Activated T-helper 17 cell treated with anti-CD3 and anti-CD28 coated beads, Interleukin-2, amount 50 U/mL, for 72 hours (primary cell): Measurements from ENCODE around the gene MAP2K6. TPM values are rescaled to one million over a fixed set of nuclear protein-coding genes. Genes with fewer than 3 reads are reported as not detected.

Source experiments
- ATAC-seq: fragments of 150-1000 bp; cut with Tn5 transposase; replicated peaks from 2 replicates; pipeline ENCODE4 v1.10.0; 2021; ENCODE audit warnings: mild to moderate bottlenecking, moderate library complexity
- H3K27ac Mint-ChIP-seq: one replicate; pipeline ENCODE4 v1.8.0; 2022; ENCODE audit warnings: mixed read lengths
- H3K27me3 Mint-ChIP-seq: one replicate; pipeline ENCODE4 v1.8.0; 2022; ENCODE audit warnings: mixed read lengths
- H3K36me3 Mint-ChIP-seq: one replicate; pipeline ENCODE4 v1.8.0; 2022; ENCODE audit warnings: low read depth, mild to moderate bottlenecking, mixed read lengths
- H3K4me1 Mint-ChIP-seq: one replicate; pipeline ENCODE4 v1.8.0; 2022; ENCODE audit warnings: mixed read lengths
- H3K4me3 Mint-ChIP-seq: one replicate; pipeline ENCODE4 v1.8.0; 2022; ENCODE audit warnings: mild to moderate bottlenecking, mixed read lengths
- H3K9me3 Mint-ChIP-seq: one replicate; pipeline ENCODE4 v1.8.0; 2022; ENCODE audit warnings: mixed read lengths
- total RNA-seq, 2 donors: library from RNA; stranded (reverse); gene quantifications; one replicate each; pipeline ENCODE4 v1.2.3, GENCODE V29; 2022

Gene MAP2K6
- total RNA-seq, 2 donors from 2014 or later, result 2.4 to 3.9 TPM

DNA sequence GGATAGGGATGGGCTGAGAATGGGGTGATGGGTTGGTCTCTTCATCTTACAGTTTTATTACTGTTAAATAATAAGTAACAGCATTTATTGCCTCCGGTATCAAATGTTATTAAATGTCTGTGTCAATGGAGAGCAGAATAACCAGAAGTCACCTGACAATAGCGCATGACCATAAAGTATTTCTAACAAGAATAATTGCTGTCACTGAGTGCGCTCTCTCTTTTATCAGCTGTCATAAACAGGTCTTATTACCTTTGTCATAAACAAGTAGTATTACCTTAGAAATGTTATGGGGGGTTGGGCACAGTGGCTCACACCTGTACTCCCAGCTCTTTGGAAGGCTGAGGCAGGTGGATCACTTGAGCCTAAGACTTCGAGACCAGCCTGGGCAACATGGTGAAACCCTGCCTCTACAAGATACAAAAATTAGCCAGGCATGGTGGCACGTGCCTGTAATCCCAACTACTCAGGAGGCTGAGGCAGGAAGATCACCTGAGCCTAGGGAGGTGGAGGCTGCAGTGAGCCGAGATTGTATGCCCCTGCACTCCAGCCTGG lies 120.6 kb downstream of the MAP2K6 start:
- Mint-ChIP-seq H3K4me1 (no peaks in the 10 kb centered on the region), H3K4me3 (no peak overlapping the region), H3K27ac (no peak overlapping the region), H3K9me3 (no peaks in the 10 kb centered on the region), H3K36me3 (peaks cover 56% of the 10 kb centered on the region), H3K27me3 (no peaks in the 10 kb centered on the region)
- ATAC-seq, result no peak

DNA sequence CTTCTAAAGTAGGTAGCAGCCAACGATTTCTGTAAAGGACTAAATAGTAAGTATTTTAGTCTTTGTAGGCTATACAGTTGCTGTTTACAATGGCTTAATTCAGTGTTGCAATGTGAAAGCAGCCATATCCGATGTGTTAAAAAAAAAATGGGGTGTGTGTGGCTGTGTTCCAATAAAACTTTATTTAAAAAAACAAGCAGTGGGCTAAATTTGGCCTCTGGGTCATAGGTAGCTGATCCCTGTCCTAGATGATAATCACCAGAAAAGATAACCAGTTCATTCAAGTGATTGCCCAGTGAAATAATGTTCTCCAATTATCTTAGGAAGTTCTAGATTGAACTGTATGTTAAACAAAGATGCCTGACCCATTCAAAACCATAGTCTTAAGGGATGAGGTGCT lies 124.3 kb downstream of the MAP2K6 start:
- no peak for ATAC-seq
- Mint-ChIP-seq H3K36me3 (peaks cover 61% of the 10 kb centered on the region), H3K27ac (peak overlapping the region; percentile 33)

DNA sequence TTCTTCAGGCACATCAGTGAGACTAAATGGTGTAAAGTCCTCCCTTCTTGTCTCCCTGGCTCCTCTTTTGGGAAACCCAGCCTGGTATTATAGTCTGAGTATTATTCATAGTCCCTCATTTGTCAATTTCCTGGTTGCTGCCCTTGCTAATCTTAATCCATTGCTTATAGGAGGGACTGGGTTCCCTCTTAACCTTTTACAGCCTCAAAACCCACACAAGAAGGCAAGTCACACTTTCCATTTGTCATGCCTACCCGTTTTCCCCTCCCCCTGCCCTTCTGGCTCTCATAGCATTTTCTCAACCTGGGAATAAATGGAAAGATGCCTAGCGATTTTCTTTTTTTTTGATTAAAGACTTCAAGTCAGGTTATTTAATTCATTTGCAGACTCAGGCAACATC lies 124.8 kb downstream of the MAP2K6 start:
- Mint-ChIP-seq H3K36me3 (peaks cover 56% of the 10 kb centered on the region), H3K4me3 (no peak overlapping the region)
- ATAC-seq, result peak; percentile 47

More for the DNA sequence above, 124.3 kb downstream of the MAP2K6 start:
- Mint-ChIP-seq H3K4me1 (no peaks in the 10 kb centered on the region), H3K9me3 (no peaks in the 10 kb centered on the region), H3K4me3 (no peak overlapping the region), H3K27me3 (no peaks in the 10 kb centered on the region)

DNA sequence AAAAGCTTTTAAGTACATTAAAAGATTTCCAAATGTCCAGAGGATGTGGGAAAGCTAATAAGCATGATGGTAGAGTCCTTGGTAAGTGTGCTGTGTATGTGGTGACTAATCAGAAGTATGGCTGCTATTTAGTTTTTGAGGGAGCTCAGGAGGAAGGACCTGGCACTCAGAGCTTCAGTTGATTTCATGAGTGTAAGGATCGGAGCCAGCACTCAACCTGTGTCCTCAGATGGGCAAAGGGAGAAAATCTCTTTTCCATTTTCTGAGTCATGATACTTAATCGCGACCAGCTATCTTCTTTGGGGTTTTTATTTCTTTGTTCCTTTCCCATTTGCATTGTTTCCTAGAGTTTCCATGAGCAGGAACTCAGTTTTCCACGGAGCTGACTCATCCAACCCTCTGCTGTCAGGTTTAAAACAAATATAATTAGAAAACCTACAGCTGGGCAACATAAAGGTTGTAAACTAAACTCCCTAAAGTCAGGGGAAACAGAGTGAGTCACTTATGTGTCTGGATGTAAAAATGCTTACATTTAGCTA lies 125.4 kb downstream of the MAP2K6 start:
- peaks cover 50% of the 10 kb centered on the region for H3K36me3 Mint-ChIP-seq
- ATAC-seq, result no peak
- H3K27me3 Mint-ChIP-seq, result no peaks in the 10 kb centered on the region
- peak overlapping the region; percentile 33 for H3K27ac Mint-ChIP-seq
- H3K4me3 Mint-ChIP-seq, result no peak overlapping the region
- H3K9me3 Mint-ChIP-seq, result no peaks in the 10 kb centered on the region
- H3K4me1 Mint-ChIP-seq, result no peaks in the 10 kb centered on the region

More for the DNA sequence above, 124.8 kb downstream of the MAP2K6 start:
- Mint-ChIP-seq H3K27me3 (no peaks in the 10 kb centered on the region), H3K27ac (peak overlapping the region; percentile 33), H3K9me3 (no peaks in the 10 kb centered on the region), H3K4me1 (no peaks in the 10 kb centered on the region)

DNA sequence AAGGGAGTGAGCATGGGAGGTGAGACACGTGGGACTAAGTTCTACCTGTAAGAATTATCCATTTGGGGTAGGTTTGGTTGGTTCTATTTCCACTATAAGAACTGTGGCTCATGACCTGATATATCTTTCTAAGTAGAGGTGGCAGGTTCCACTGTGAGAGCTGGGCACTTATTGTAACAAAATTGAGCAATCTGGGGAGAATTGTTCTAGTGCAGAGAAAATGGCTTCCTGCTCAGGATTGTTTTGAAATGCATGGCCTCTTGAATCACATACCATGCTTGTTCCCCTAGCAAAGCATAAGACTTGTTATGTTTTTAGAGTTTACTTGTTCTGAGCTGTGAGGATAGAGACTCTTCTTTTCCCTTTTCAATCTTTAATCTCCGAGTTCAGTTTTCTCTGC lies 125.9 kb downstream of the MAP2K6 start:
- Mint-ChIP-seq H3K27ac (peak overlapping the region; percentile 33), H3K9me3 (no peaks in the 10 kb centered on the region), H3K4me1 (no peaks in the 10 kb centered on the region), H3K27me3 (no peaks in the 10 kb centered on the region), H3K4me3 (no peak overlapping the region), H3K36me3 (peaks cover 45% of the 10 kb centered on the region)
- no peak for ATAC-seq

DNA sequence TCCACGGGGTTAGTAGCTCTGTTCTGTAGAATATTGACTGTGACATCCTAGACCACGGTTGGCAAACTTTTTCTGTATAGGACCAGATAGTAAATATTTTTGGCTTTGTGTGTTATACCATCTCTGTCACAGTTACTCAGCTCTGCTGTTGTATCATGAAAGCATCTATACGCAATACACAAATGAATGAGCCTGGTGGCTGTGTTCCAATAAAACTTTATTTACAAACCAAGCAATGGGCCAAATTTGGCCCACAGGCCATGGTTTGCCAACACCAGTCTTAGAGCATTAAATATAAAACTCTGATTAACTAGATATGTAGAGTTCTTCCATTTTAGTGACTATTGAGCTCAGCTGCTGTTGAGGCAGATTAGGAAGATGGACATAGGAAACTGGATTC lies 132.7 kb downstream of the MAP2K6 start:
- ATAC-seq, result no peak
- Mint-ChIP-seq H3K9me3 (no peaks in the 10 kb centered on the region), H3K27me3 (no peaks in the 10 kb centered on the region), H3K27ac (no peak overlapping the region), H3K4me1 (no peaks in the 10 kb centered on the region), H3K4me3 (no peak overlapping the region), H3K36me3 (peaks cover 18% of the 10 kb centered on the region)

DNA sequence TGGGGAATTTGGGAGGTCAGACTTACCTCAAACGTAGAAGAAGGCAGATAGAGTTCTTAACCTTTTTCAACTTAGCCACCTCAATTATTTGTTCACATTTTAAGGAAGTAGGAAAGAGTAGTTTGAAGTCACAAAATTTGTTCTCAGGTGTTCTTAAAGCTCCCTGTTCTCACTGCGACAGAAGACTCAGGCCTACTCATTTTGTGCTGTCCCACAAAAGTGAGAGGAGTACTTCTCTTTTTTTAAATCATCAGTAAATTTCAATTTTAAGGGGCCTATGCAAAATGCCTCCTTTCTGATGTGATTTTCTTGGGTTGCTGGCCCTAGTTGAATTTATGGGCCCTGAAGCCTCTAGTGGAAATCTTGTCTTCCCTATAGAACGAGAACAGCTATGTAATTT lies 133.4 kb downstream of the MAP2K6 start:
- peaks cover 11% of the 10 kb centered on the region for H3K36me3 Mint-ChIP-seq
- H3K4me3 Mint-ChIP-seq, result no peak overlapping the region
- no peak overlapping the region for H3K27ac Mint-ChIP-seq
- no peak for ATAC-seq
- H3K27me3 Mint-ChIP-seq, result no peaks in the 10 kb centered on the region
- no peaks in the 10 kb centered on the region for H3K9me3 Mint-ChIP-seq
- H3K4me1 Mint-ChIP-seq, result no peaks in the 10 kb centered on the region

DNA sequence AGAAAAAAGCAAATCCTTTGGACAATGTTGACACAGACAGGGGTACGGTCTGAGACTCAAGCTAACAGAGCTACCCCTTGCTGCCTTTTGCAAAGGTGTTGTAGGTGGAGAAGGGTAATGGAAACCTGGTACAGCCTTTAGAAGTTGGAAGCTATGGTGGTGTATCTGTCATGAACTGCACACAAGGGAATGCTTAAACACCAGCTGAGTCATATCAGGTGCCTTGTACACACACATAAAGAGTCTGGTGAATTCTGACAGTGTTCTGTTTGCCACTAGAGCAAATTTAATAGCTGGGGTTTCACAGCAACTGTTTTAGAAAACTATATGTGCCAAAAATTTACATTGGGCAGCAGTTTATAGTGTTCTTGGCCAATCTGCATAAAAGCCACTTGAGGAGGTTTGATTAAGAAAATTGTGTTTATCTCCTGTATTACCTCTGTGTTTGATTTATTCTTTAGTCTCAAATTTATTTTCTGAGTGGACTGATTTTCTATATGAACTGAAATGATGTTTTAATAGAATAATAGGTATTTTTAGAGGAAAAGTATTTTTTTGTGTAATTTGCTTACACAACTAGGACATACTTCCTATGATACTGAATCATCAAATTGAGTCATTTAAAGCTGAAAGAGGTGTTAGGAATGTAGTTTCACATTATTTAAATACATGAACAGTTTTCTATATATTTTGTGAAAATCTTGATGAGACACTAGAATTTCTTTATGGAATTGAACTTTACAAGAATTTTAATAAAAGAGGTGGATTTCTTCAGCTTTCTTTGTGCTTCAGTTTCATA lies 136.9 kb downstream of the MAP2K6 start:
- peak; percentile 50 for ATAC-seq
- Mint-ChIP-seq H3K36me3 (peaks cover 5% of the 10 kb centered on the region), H3K4me3 (no peak overlapping the region), H3K27ac (no peak overlapping the region), H3K27me3 (no peaks in the 10 kb centered on the region), H3K9me3 (no peaks in the 10 kb centered on the region), H3K4me1 (no peaks in the 10 kb centered on the region)

DNA sequence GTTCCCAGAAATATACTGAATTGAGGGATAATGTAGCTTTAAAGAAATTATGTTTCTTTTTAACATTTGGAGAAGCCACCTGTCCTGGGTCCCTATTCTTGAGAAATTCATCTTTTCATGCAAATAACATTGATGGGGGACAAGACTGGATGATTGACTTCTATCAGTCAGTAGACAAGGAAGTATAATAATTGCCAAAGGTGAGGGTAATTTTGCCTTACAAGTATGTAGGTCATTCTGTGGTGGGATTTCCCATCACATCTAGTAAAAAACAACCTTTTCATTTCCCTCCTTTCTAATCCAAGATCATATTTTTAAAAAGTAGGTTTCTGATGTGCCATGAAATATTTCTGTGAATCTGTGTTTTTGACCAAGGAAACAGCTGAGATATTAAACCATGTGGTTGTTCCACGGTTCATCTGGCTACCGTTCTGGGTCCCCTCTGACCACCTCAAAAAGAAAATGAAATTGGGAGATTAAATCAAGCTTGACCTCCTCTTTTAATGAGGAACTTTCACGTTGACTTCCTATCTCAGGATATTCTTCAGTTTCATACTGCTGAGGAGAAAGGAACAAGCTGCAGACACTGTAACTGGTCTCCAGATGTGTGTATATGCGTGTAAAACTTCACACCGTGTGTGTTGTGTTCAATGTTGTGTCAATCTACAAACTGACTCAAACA lies 138.6 kb downstream of the MAP2K6 start:
- Mint-ChIP-seq H3K27me3 (no peaks in the 10 kb centered on the region), H3K4me3 (no peak overlapping the region), H3K4me1 (no peaks in the 10 kb centered on the region), H3K36me3 (peaks cover 5% of the 10 kb centered on the region), H3K9me3 (no peaks in the 10 kb centered on the region), H3K27ac (no peak overlapping the region)
- no peak for ATAC-seq

DNA sequence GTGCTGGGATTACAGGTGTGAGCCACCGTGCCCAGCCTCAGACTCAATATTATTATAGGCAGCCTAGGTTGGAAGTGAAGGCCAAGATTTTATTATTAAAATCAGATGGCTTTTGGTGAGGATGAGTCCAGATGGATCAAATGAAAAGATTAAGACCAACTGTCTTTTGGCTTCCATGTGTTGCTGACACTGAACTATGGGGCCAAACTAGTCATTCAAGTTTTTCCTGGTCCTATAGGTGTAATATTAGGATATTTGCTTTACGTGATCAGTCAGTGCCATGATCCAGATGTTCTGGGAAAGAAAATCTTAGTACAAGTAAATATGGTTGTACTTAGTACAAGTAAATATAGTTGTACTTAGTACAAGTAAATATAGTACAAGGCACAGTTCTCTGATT lies 140.6 kb downstream of the MAP2K6 start:
- Mint-ChIP-seq H3K27me3 (no peaks in the 10 kb centered on the region), H3K36me3 (peaks cover 5% of the 10 kb centered on the region), H3K4me3 (no peak overlapping the region), H3K9me3 (no peaks in the 10 kb centered on the region), H3K27ac (no peak overlapping the region), H3K4me1 (no peaks in the 10 kb centered on the region)
- ATAC-seq, result no peak

DNA sequence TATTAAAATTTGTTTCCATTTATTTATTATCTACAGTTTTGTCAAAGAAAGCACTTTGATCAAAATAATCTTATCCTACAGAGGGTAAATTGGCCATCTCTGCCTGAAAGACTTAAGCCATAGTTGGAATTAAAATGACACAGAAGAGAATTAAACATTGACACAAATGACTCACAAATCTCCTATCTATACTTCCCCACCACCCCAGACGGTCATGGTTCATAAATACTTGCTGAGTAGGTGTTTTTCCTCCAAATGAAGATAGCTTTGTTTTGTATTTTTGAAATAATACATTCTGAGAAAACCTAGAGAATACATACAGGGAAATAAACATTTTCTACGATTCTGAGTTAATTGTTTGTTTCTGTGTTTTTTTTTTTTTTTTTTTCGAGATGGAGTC lies 142.8 kb downstream of the MAP2K6 start:
- ATAC-seq, result no peak
- no peaks in the 10 kb centered on the region for H3K4me1 Mint-ChIP-seq
- no peaks in the 10 kb centered on the region for H3K9me3 Mint-ChIP-seq
- no peaks in the 10 kb centered on the region for H3K36me3 Mint-ChIP-seq
- H3K27ac Mint-ChIP-seq, result no peak overlapping the region
- no peaks in the 10 kb centered on the region for H3K27me3 Mint-ChIP-seq
- no peak overlapping the region for H3K4me3 Mint-ChIP-seq

DNA sequence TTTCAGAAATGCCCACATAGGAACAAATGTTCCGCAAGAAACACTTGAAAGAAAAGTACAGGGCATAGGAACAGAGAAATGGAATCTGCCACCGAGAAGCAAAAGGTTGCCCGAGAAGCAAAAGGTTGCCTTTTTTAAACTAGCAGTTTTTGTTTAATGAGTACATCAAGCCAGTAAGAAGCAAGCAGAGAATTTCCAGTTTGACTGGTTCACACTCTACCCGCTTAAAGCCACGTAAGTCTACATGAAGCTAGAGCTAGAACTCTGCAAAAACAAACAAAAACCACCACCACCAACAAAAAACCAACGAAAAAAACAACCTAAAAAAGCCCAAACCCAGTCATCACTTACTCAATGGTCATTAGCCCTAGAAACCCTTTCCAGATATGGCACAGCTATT lies 144.3 kb downstream of the MAP2K6 start:
- H3K27me3 Mint-ChIP-seq, result no peaks in the 10 kb centered on the region
- H3K36me3 Mint-ChIP-seq, result no peaks in the 10 kb centered on the region
- H3K9me3 Mint-ChIP-seq, result no peaks in the 10 kb centered on the region

DNA sequence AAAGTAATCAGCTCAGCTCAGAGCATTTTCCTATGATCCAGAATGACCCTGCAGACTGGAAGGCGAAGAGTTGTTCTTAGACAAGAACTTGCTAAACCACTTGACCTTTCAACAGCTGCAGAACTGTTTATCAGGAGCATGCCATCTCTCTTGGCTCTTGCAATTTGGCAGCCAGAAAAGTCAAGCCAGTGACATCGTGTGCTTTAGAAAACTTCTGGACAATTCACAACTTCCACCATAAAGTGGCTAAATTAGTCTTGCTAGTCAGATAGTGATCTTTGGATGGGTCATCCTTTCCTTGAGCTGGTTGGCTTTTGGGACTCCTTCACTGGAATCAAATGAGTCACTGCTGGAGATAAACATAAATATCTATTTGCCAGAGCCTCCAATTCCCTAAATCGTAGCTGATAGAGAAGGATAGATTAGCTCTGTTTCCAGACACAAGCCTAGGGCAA lies 146.5 kb downstream of the MAP2K6 start:
- Mint-ChIP-seq H3K9me3 (no peaks in the 10 kb centered on the region), H3K27ac (no peak overlapping the region), H3K4me3 (no peak overlapping the region), H3K27me3 (no peaks in the 10 kb centered on the region), H3K4me1 (no peaks in the 10 kb centered on the region), H3K36me3 (no peaks in the 10 kb centered on the region)
- no peak for ATAC-seq

More for the DNA sequence above, 144.3 kb downstream of the MAP2K6 start:
- ATAC-seq, result no peak
- Mint-ChIP-seq H3K27ac (no peak overlapping the region), H3K4me3 (no peak overlapping the region), H3K4me1 (no peaks in the 10 kb centered on the region)

DNA sequence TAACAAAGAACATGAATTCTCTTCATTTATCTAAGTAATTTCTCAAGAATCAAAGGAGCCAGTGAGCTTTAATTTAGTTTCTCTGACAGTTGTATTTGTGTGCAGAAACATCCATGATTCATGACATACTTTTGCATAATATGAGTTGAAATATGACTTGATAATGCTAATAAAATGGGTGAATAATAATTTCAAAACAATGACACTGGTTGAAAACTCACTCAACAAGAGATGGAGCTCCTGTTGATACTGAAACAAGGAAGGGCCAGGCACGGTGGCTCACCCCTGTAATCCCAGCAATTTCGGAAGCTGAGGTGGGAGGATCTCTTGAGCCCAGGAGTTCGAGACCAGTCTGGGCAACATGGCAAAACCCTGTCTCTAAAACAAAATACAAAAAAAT lies 147.0 kb downstream of the MAP2K6 start:
- no peaks in the 10 kb centered on the region for H3K27me3 Mint-ChIP-seq
- no peak overlapping the region for H3K27ac Mint-ChIP-seq
- ATAC-seq, result no peak
- H3K4me1 Mint-ChIP-seq, result no peaks in the 10 kb centered on the region
- no peaks in the 10 kb centered on the region for H3K36me3 Mint-ChIP-seq
- no peak overlapping the region for H3K4me3 Mint-ChIP-seq
- H3K9me3 Mint-ChIP-seq, result no peaks in the 10 kb centered on the region

DNA sequence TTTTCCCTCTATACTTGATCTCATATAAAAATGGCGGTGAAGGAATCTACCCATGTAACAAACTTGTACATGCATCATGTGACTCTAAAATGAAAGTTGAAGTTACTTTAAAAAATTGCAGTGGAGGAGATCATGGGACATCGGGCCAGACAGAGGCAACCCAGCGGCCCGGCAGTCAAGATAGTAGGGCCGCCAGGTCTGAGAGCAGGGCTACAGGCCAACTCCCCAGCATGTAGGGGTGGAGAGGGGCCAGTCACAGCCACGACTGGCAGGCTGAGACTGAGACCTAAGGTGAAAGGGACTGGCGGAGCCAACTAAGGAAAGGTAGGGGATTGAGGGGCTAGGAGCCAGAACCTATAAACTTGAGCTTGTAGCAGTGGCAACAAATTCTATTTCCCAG lies 150.9 kb downstream of the MAP2K6 start:
- no peak for ATAC-seq
- Mint-ChIP-seq H3K9me3 (no peaks in the 10 kb centered on the region), H3K4me3 (no peak overlapping the region), H3K4me1 (no peaks in the 10 kb centered on the region), H3K36me3 (no peaks in the 10 kb centered on the region), H3K27me3 (no peaks in the 10 kb centered on the region), H3K27ac (no peak overlapping the region)
